HG03025 (cell line): ENCODE measurements around the gene INPP5D.
"Not testable (repeated sequence)": the region's sequence is repeated elsewhere in the genome, so short reads cannot be mapped to it uniquely, and the experiment has no call there.

Experiments
- ATAC-seq: cut with Tn5 transposase; IDR thresholded peaks from one replicate; pipeline ENCODE4 v1.9.1; 2021; ENCODE audit warnings: mild to moderate bottlenecking, moderate library complexity; ENCODE audit not compliant: unreplicated experiment, low FRiP score

INPP5D gene

DNA sequence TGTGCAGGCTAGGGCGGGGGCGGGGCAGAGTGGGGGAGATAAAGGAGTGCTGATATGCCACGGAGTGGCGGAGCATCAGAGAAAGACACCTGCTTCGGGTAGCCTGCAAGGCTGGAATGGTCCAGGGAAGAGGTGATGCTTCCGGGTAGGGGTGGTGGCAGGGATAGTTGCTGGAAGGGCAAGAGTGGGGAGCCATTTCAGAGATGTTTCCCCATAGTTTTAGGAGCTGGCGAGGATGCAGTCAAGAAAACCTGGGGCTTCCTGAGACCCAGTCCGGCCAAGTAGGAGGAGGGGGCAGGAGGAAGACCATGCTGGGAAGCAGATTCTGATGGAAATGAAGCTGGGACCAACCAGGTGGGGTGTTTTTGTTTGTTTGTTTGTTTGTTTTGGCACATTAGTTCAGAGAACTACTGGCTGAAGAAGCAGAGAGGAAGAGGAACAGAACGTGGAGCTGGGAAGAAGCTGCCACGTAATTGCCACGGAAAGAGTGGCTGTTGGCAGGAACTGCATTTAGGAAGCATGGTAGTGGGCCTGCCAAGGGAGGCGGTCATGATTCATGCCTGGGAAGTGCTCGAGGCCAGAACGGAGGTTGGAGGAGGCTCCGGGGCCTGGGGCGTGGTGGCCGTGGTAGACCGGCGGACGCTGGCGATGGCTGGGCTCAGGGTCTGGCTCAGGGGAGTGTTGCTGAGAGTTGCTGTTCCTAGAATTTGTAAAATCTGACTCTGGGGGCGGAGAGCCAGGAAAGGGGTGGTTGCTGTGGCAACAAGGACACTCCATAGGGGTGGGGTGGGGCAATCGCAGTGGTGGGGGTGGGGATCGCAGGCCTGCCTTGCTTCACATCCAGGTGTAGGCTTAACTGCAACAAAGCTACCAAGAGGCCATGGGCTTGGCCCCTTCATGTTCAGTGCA, 8.6 kb upstream of the INPP5D start:
- no peak for ATAC-seq

DNA sequence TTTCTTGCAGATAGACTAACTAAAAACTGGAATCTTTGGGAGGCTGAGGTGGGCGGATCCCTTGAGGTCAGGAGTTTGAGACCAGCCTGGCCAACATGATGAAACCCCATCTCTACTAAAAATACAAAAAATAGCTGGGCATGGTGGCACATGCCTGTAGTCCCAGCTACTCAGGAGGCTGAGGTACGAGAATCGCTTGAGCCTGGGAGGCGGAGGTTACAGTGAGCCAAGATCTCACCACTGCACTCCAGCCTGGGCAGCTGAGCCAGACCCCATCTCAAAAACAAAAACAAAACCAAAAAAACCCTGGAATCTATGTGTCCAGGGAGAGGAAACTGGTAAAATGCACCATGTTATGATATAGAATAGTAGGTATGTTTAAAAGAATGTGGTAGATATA, 7.6 kb upstream of the INPP5D start:
- not testable (repeated sequence) for ATAC-seq

DNA sequence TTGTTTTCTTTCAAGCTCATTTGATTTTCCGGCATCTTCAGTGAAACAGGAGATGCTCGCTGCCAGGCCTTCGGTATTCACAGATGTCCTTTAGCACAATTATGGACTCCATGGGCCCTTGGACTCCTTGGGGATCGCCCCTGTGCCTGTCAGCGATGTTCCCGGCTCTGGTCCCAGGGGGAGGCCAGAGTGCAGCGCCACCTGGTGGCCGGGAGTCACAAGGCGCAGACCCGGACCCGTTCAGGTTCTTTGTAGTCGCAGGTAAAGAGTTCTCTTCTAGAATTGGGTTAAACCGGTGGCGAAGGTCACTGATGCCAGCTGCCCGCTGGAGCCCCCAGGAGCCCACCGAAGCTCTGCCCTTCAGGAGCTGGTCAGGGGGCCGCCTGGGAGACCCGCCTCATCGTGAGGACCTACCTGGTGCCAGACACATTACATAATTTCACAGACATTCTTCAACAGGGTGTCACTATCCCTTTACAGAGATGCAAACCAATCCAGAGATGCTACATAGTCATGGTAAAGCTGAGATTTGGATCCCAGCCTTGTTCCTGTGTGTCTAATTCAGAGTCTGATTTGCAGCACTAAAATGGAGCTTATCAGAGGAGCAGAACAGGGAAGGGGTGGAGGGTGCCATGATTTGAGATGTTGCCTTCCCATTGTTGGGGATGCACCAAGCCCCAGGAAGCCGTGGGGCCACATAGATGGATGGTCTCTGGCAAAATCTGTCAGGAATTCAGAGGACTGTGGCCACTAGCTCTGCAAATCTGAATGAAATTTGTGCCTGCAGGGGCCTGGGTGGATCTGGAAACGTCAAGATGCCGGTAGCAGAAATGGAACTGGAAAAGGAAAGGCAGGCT, 6.0 kb upstream of the INPP5D start:
- ATAC-seq, result no peak

DNA sequence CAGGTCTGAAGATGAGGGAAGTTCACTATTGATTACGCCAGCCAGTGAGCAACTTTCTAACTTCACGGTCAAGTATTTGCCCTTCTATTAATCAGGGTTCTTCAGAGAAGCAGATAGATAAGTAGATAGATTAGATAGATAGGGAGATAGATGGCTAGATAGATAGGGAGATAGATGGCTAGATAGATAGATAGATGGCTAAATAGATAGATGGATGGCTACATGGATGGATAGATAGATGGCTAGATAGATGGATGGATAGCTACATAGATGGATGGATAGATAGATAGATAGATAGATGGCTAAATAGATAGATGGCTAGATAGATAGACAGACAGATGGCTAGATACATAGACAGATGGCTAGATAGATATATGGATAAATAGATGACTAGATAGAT, 4.8 kb upstream of the INPP5D start:
- no peak for ATAC-seq

DNA sequence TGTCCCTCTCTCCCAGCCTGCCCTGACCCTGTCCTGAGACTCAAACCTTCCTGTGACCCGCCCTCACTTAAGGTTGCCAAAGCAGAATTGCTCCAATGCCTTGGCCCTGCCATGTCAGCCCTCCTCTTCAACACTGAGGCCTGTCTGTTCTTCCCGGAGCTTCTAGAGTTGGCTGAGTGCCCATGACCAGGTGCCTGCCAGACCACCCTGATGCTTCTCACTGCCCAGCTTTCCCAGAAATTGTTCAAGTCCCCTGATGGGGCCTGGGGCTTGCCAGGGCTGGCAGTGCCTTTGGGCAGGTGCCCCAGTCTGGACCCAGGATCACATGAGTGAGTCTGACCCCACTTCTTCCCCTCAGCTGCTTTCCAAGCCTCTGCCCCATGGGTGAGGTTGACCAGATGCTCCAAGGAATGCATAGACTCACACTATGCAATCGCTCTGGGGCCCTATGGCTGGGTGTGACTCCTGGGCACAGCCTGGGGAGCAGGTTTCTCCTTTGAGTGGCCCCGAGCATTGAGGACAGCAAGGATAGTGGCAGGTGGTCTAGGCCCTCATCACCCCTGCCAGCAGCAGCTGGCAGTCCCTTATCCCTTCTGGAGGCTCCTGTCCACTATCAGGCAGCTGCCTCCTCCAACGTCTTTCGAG, 3.1 kb upstream of the INPP5D start:
- ATAC-seq, result no peak

DNA sequence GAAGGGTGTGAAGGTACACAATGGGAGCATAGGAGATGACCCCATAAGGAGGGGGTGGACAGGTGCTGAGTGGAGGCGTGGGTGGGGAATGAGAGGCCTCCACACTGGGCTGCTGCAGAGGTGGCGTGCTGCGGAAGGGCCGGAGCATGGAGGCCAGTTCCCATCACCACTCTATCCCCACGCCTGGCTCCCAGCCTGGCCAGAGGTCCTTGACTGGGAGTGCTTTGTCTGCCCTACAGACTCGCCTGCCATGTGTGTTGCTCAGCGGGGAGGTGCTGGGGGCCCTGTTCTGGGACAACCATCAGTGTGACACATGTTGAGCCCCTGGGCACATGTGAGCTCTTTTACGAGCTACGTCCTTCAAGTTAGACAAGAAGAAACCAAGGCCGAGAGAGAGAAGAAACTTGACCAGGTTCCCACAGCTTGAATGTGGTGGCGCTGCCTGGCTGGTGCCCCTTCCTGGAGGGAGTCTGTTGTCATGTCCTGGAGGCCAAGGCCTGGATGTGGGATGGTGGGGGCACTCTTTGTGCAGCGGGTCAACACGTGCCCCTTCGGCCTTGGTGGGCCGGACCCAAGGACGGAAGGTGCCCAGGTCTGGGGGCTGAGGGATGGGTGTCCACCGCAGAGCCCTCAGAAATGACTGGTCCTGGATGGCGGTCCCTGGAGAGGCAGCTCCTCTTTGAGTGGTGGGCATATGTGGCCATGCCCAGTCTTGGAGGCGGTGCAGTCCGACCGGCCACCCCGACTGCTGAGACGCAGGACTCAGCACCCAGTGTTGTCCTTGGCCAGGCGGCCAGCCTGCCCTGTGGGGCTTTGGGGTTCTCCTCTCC, 1.2 kb upstream of the INPP5D start:
- no peak for ATAC-seq

DNA sequence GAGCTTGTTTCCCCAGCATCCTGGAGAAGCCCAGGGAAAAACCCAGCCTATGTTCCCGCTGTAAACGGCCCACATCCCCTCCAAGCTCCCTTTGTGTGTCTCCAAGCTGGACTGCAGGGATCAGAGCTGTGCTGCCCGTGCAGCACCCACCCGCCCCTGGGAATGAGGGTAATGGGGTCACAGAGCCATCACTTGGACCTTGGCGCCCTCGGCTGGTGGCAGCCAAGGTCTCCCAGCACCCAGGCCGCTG, 670 bp upstream of the INPP5D start:
- ATAC-seq, result no peak

DNA sequence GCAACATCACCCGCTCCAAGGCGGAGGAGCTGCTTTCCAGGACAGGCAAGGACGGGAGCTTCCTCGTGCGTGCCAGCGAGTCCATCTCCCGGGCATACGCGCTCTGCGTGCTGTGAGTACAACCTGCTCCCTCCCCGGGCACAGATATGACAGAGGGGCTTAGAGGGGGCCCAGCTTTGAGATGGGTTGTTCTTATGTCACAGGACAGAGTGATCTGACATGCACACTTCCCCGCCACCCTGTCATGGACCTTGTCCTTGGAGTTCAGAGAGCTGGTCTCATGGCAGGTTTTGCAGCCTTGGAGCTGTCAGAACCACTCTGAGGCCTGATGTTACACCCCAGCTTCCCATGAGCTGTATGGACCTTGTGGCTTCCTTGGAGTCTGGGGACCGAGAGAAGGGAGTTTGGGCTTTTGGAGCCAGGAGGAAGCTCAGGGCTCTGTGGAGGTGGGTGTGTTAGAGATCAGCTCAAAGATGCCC, 398 bp downstream of the INPP5D start:
- no peak for ATAC-seq

DNA sequence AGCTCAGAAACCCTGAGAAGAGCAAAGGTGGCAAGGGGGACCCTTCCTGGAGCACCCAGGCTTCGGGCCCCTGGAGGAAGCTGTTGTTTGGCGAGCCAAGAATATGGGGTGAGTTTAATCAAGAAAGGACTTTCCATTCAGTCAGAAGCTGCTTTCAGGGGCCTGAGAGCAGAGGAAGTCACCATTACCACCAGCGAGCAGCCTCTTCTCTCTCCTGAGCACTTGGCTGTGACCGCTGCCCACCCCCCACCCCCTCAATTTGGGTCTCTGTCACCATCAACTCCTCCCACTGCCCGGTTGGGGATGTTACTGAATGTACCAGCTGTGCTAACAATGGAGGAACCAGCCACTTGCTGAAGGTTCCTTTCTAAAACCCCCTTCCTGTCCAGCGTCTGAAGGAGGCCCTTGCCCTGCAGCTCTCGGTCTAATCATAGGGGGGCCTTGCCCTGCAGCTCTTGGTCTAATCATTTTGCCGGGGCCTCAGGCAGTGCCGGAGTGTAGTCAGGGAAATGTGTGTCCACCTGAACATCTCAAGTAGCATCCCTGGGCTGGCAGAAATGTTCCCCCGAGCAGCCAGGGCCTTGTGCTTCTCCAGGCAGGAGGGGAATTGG, 943 bp downstream of the INPP5D start:
- ATAC-seq, result no peak

DNA sequence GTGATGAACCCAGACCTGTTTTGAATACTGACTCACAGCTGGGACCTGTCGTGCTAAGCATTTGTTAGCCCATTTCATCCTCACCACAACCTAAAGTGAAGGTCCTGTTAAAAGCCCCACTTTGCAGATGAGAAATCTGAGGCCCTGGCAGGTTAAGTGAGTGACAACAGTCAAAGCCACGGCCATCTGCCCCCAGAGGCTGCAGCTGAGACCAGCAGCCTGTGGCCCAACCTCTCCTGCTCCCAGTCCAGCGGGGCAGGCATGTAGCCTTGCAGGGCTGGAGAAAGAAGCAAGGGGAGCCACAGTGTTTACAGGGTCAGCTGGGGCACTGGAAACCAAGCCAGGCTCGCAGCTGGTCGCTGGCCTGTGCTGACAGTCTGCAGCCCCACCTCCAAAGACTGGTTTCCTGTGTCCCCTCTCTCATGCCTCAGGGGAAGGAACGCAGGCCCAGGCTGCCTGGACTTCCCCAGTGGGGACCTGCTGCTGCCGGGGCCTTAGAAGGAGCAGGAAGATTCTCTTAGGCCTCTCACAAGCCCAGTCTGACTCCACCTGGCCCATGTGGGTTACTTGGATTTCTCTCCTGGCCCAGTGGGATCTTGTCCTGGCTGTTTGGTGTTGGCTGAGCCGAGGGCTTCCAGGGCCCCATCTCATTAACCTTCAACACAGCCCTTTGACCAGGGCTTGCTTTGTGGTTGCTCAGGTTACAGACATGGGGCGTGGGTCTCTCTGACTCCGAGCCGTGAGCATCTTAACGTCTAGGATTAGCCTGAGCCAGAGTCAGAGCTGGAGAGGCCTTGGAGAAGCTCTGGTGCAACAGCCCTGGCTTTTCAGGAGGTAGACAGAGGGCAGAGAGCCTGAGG, 1.7 kb downstream of the INPP5D start:
- no peak for ATAC-seq

DNA sequence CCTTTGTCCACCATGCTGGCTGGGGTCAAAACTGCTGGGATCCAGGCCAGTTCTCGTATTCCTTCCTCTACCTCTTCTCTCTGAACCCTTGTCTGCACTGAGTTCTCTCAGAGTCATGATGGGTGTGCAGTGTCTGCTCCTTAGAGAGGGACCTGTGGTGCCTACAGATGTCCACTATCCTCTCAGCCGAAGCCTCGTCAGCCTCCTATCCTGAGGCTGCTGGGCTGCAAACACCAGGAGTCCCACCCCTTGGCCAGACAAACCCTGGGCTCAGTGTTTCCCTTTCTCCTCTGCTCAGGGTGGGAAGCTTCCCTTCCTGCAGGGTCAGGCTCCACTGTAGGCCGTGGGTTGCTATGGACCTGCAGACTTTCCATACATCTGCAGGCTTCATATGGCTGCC, 2.3 kb downstream of the INPP5D start:
- no peak for ATAC-seq

DNA sequence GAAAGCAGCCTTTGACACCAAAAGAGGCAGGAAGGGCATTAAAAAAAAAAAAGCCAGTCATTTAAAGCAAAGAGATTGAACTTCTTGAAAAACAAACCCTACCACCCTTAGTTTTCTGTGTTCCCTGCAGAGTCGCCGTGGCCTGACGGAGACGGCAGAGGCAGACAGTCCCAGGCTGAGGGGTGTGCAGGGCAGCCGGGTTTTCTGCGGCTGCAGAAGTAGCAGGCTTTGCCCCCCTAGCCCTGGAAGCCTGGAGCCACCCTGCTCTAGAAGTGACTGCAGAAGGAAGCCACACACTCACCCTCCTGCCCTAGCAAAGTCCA, 2.8 kb downstream of the INPP5D start:
- no peak for ATAC-seq

DNA sequence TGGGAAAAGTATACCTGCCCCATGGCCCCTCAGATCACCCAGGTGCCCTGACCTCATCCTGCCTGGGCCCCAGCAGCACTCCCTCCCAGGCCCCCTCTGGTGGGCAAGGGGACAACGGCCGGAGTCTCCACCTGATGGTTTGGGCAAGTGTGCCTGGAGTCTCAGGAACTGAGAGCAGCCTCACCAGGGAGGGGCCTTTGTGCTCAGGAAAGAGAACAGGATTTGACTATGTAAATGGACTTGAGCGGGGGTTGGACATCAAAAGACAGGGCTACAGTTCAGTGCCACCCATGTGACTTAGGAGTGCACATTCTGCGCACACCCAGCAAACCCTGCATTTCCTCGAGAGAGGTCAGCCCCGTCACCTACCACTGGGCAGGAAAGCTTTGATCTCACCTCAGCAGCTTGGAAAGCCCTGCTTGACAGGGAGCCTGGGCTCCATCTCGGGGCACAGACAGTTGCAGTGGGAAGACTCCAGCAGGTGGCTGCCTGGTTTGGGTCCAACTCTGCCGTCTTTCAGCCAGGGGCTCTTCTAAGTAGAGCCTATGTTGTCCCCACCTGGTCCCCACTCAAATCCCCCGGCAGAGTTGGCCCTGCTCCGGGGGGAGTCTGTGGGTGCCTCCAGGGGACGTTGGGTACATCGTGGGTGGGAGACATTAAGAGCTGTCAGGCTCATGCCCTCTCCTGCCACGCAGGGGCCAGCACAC, 3.3 kb downstream of the INPP5D start:
- ATAC-seq, result peak; percentile 43

DNA sequence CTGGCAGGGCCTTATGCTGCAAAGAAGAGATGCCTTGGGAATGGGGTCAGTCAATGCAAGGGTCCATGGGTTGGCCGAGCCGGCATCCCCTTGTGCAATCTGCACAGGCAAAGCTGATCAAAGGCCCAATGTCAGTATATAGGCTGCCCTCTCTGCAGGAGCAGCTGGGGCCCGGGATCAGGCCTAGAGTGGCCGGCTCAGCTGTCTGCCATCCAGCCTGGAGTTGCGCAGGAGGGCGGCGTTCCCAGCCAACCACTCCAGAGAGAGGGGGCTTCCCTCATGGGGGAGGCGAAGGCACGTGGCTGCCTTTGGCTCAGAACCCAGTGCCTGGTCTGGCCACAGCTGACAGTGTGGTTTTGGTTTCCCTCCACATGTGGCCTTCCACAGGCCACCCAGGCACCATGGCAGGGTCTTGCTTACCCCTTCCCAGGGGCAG, 3.9 kb downstream of the INPP5D start:
- ATAC-seq, result no peak

DNA sequence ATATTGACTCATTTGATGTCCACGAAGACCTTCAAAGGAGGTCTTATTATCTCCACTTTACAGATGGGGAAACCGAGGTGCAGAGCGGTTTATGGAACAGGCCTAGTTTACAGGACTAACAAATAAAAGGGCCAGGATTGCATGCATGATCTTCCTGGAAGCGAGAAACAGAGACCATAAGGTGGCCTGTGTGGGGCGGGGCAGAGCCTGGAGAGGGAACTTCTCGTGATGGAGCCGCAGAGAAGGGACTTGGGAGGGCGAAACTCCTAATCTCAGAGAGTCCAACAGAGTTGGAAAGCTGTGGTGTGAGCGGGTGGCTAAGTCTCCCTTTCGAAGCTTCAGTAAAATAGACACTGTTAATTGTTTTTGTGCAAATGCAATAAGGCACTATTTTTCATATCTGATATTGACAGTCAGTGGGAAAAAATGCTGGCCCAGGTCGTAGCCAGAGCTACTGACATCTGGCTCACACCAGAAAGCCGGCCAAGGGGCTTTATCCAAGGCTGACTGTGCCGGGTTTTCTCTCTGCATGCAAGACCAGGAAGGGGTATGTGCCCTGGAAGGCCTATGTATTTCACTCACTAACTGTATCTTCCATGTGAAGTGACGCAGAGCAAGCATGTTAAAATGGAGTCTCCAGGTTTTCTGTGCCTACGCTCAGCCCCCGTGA, 4.5 kb downstream of the INPP5D start:
- ATAC-seq, result no peak

DNA sequence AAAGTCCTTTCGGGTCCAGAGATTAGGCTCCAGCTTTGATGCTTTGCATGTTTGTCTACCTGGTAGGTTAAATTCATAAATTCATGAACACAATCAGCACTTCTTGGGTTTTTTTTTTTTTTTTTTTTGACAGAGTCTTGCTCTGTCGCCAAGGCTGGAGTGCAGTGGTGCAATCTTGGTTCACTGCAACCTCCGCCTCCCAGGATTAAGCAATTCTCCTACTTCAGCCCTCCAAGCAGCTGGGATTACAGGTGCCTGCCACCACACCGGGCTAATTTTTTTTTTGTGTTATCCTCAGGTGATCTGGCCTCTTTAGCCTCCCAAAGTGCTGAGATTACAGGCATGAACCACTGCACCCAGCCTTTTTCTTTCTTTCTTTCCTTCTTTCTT, 5.1 kb downstream of the INPP5D start:
- not testable (repeated sequence) for ATAC-seq

DNA sequence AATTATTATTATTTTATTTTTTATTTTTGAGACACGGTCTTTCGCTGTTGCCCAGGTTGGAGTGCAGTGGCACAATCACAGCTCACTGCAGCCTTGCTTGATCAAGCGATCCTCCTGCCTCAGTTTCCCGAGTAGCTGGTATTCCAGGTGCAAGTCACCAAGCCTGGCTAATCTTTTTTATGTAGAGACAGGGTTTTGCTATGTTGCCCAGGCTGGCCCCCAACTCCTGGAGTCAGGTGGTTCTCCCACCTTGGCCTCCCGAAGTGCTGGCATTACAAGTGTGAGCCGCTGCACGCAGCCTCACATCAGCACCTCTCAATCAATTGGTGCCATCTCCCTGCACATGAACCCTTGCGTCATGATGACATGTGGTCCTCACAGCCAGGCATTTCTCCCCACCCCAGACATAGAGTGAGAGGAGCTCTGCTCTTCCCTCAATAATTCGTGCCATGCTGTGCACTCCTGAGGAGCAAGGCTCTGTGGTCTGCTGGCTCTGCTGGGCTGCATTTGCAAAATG, 5.9 kb downstream of the INPP5D start:
- ATAC-seq, result no peak
